ENCODE results near the gene CCDC102B.
"Not testable (repeated sequence)": the region's sequence is repeated elsewhere in the genome, so short reads cannot be mapped to it uniquely, and the experiment has no call there.

Gene CCDC102B

GRCh38 chr18:68909579-68909978 is 111.7 kb downstream of the CCDC102B start:
- DNase-seq (ENCODE audit: low read depth) = no peak

- no peak for DNase-seq (ENCODE audit: low read depth)
Measured at GRCh38 chr18:68915061-68915460, 117.2 kb downstream of the CCDC102B start.

GRCh38 chr18:68916734-68917133 is 118.9 kb downstream of the CCDC102B start:
- DNase-seq (ENCODE audit: low read depth) = peak; percentile 37

- no peak for DNase-seq (ENCODE audit: low read depth)
Measured at GRCh38 chr18:68918216-68918615, 120.3 kb downstream of the CCDC102B start.

- no peak for DNase-seq (ENCODE audit: low read depth)
Measured at GRCh38 chr18:68919900-68920299, 122.0 kb downstream of the CCDC102B start.

- no peak for DNase-seq (ENCODE audit: low read depth)
Measured at GRCh38 chr18:68922392-68922791, 124.5 kb downstream of the CCDC102B start.

GRCh38 chr18:68925268-68925667 is 127.4 kb downstream of the CCDC102B start:
- peak; percentile 6 for DNase-seq (ENCODE audit: low read depth)

GRCh38 chr18:68928762-68929675 is 131.1 kb downstream of the CCDC102B start:
- no peak for DNase-seq (ENCODE audit: low read depth)

GRCh38 chr18:68935686-68936085 is 137.8 kb downstream of the CCDC102B start:
- DNase-seq (ENCODE audit: low read depth) = no peak

- DNase-seq (ENCODE audit: low read depth) = no peak
Measured at GRCh38 chr18:68937029-68937599, 139.2 kb downstream of the CCDC102B start.

- DNase-seq (ENCODE audit: low read depth) = no peak
Measured at GRCh38 chr18:68940039-68940438, 142.2 kb downstream of the CCDC102B start.

- no peak for DNase-seq (ENCODE audit: low read depth)
Measured at GRCh38 chr18:68940754-68941153, 142.9 kb downstream of the CCDC102B start.

GRCh38 chr18:68942230-68942629 is 144.3 kb downstream of the CCDC102B start:
- no peak for DNase-seq (ENCODE audit: low read depth)

- not testable (repeated sequence) for DNase-seq (ENCODE audit: low read depth)
Measured at GRCh38 chr18:68943861-68944260, 146.0 kb downstream of the CCDC102B start.

- no peak for DNase-seq (ENCODE audit: low read depth)
Measured at GRCh38 chr18:68944330-68944729, 146.4 kb downstream of the CCDC102B start.

GRCh38 chr18:68944826-68945225 is 146.9 kb downstream of the CCDC102B start:
- DNase-seq (ENCODE audit: low read depth) = no peak

- DNase-seq (ENCODE audit: low read depth) = no peak
Measured at GRCh38 chr18:68948622-68949021, 150.7 kb downstream of the CCDC102B start.

- DNase-seq (ENCODE audit: low read depth) = no peak
Measured at GRCh38 chr18:68954738-68955137, 156.9 kb downstream of the CCDC102B start.

GRCh38 chr18:68956650-68957049 is 158.8 kb downstream of the CCDC102B start:
- DNase-seq (ENCODE audit: low read depth) = no peak

GRCh38 chr18:68960355-68960754 is 162.5 kb downstream of the CCDC102B start:
- no peak for DNase-seq (ENCODE audit: low read depth)

- DNase-seq (ENCODE audit: low read depth) = no peak
Measured at GRCh38 chr18:68962623-68963022, 164.7 kb downstream of the CCDC102B start.

- no peak for DNase-seq (ENCODE audit: low read depth)
Measured at GRCh38 chr18:68965817-68966216, 167.9 kb downstream of the CCDC102B start.

GRCh38 chr18:68969027-68969426 is 171.1 kb downstream of the CCDC102B start:
- no peak for DNase-seq (ENCODE audit: low read depth)
